Adipocyte (in vitro differentiated cells): ENCODE results near the gene AGBL4.

Source experiments
- DNase-seq: peaks from one replicate; pipeline ENCODE4 v3.0.0-alpha.2; 2015; ENCODE audit warnings: low read depth
- H3K27me3 ChIP-seq: replicated peaks from 2 replicates; pipeline ENCODE4 v1.7.0; 2013; ENCODE audit warnings: mild to moderate bottlenecking, low read length, moderate library complexity; ENCODE audit not compliant: control insufficient read depth, insufficient read depth
- H3K36me3 ChIP-seq: 2 replicates; pipeline ENCODE4 v1.7.0; 2013; ENCODE audit warnings: low read length, mild to moderate bottlenecking, moderate library complexity; ENCODE audit not compliant: control insufficient read depth, insufficient read depth, severe bottlenecking
- H3K4me1 ChIP-seq: 2 replicates; pipeline ENCODE4 v1.7.0; 2013; ENCODE audit warnings: mild to moderate bottlenecking, low read length, moderate library complexity; ENCODE audit not compliant: control insufficient read depth, insufficient read depth
- H3K4me3 ChIP-seq: 2 replicates; pipeline ENCODE4 v1.7.0; 2013; ENCODE audit warnings: mild to moderate bottlenecking, low read length, moderate library complexity
- H3K9ac ChIP-seq: 2 replicates; pipeline ENCODE4 v1.7.0; 2013; ENCODE audit warnings: mild to moderate bottlenecking, low read length, moderate library complexity
- H3K9me3 ChIP-seq: 2 replicates; pipeline ENCODE4 v1.7.0; 2013; ENCODE audit warnings: mild to moderate bottlenecking, low read length, moderate library complexity; ENCODE audit not compliant: control insufficient read depth

AGBL4 gene

GRCh38 chr1:49181033-49181432 is 842.7 kb downstream of the AGBL4 start:
- Histone ChIP-seq H3K36me3 (no peaks in the 10 kb centered on the region), H3K27me3 (no peaks in the 10 kb centered on the region), H3K4me3 (no peak overlapping the region), H3K9me3 (no peaks in the 10 kb centered on the region), H3K9ac (no peak overlapping the region), H3K4me1 (no peaks in the 10 kb centered on the region)
- DNase-seq, result no peak

GRCh38 chr1:49171941-49172593 is 851.7 kb downstream of the AGBL4 start:
- Histone ChIP-seq H3K9ac (no peak overlapping the region), H3K27me3 (no peaks in the 10 kb centered on the region), H3K4me1 (peaks cover 4% of the 10 kb centered on the region), H3K36me3 (no peaks in the 10 kb centered on the region), H3K9me3 (no peaks in the 10 kb centered on the region), H3K4me3 (no peak overlapping the region)
- DNase-seq, result no peak

DNA sequence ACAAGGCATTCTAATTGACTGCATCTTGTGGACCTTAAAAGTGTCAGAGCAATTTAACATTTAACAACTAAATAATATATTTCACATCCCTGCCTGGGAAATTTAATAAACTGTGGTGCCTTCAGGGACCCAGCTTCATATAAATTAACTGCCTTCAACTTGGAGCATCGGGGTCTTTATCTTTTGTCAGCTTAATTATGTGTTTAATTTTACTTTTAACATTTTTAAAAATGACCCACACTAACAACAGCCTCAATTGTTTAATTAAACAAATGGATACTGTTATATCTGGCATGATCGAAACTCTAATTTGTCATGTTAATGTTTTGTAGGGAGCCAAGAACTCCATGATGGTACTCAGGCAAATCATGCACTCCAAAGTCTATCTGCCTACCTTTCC is 857.7 kb downstream of the AGBL4 start:
- no peak for DNase-seq
- no peak overlapping the region for H3K4me3 ChIP-seq
- H3K4me1 ChIP-seq, result peaks cover 4% of the 10 kb centered on the region
- H3K36me3 ChIP-seq, result no peaks in the 10 kb centered on the region
- H3K27me3 ChIP-seq, result no peaks in the 10 kb centered on the region
- H3K9ac ChIP-seq, result no peak overlapping the region
- no peaks in the 10 kb centered on the region for H3K9me3 ChIP-seq

DNA sequence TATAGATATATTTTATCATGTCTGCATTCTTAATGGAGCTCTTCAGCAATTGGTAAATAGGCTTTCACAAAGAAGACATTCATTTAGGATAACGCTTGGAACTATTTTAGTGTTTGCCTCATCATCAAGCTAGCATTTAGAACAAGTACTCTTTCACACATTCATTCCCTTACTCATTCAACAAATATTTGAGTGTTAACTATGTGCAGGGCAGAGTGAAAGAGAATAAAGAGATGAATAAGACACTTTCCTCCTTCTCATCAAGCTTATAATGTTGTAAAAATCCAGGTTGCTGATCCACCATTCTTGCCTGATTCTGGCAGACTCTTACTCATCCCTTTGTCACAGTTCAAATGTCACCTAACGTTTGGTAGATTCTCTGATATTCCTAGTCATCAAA is 860.7 kb downstream of the AGBL4 start:
- H3K4me3 ChIP-seq, result no peak overlapping the region
- no peaks in the 10 kb centered on the region for H3K27me3 ChIP-seq
- H3K4me1 ChIP-seq, result no peaks in the 10 kb centered on the region
- no peak for DNase-seq
- no peaks in the 10 kb centered on the region for H3K9me3 ChIP-seq
- H3K36me3 ChIP-seq, result no peaks in the 10 kb centered on the region
- no peak overlapping the region for H3K9ac ChIP-seq

- Histone ChIP-seq H3K9me3 (no peaks in the 10 kb centered on the region), H3K9ac (no peak overlapping the region), H3K27me3 (no peaks in the 10 kb centered on the region), H3K4me1 (no peaks in the 10 kb centered on the region), H3K36me3 (no peaks in the 10 kb centered on the region), H3K4me3 (no peak overlapping the region)
- no peak for DNase-seq
Observed at GRCh38 chr1:49160677-49161076, 863.1 kb downstream of the AGBL4 start.

- Histone ChIP-seq H3K9ac (no peak overlapping the region), H3K4me3 (no peak overlapping the region), H3K9me3 (no peaks in the 10 kb centered on the region), H3K27me3 (no peaks in the 10 kb centered on the region), H3K36me3 (no peaks in the 10 kb centered on the region), H3K4me1 (no peaks in the 10 kb centered on the region)
- DNase-seq, result no peak
Observed at GRCh38 chr1:49136738-49137251, 887.0 kb downstream of the AGBL4 start.

- no peaks in the 10 kb centered on the region for H3K36me3 ChIP-seq
- H3K9ac ChIP-seq, result no peak overlapping the region
- peaks cover under 1% of the 10 kb centered on the region for H3K9me3 ChIP-seq
- H3K4me3 ChIP-seq, result no peak overlapping the region
- DNase-seq, result no peak
- H3K27me3 ChIP-seq, result no peaks in the 10 kb centered on the region
- H3K4me1 ChIP-seq, result no peaks in the 10 kb centered on the region
Observed at GRCh38 chr1:49125746-49126145, 898.0 kb downstream of the AGBL4 start.

DNA sequence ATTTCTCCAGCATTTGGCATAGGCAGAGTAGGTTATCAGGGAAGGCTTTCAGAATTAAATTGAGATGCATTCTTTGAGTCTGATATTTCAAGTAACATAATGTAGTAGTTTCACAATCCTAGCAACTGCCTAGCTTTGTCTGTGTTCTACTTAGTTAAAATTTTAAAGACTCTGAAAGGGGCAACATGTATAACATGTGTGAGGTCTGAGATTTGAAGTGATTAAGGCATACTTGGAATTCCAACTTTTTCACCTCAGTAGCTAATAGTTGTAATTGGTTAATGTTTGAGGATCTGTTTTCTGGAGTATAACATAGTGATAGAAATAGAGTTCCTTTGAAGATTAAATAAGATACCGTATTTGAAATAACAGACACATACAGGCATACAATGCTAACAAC is 911.8 kb downstream of the AGBL4 start:
- no peak overlapping the region for H3K9ac ChIP-seq
- no peaks in the 10 kb centered on the region for H3K27me3 ChIP-seq
- H3K36me3 ChIP-seq, result no peaks in the 10 kb centered on the region
- H3K4me3 ChIP-seq, result no peak overlapping the region
- DNase-seq, result no peak
- H3K9me3 ChIP-seq, result peaks cover 9% of the 10 kb centered on the region
- H3K4me1 ChIP-seq, result no peaks in the 10 kb centered on the region

DNA sequence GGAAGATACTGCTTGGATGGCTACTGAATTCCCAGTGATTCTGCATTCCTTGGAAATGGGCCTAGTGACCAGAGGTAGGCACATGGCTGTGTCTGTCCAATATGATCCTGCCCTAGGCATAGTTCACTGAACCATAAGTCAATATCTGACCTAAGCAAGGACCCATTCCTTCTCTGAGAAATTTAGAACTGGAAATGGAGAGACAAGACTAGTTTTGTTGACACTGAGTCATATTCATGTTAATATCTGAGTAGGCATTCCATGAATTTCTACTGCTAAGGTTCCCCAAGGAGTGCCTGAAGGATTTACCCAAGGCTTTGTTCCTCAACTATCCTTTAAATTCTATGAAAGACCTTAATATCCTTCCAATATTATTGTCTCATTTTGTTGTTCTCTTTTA is 917.3 kb downstream of the AGBL4 start:
- no peak overlapping the region for H3K4me3 ChIP-seq
- H3K9me3 ChIP-seq, result no peaks in the 10 kb centered on the region
- no peak overlapping the region for H3K9ac ChIP-seq
- peaks cover 10% of the 10 kb centered on the region for H3K4me1 ChIP-seq
- no peaks in the 10 kb centered on the region for H3K27me3 ChIP-seq
- peak; percentile 3 for DNase-seq
- no peaks in the 10 kb centered on the region for H3K36me3 ChIP-seq

- no peaks in the 10 kb centered on the region for H3K36me3 ChIP-seq
- H3K4me1 ChIP-seq, result peaks cover 10% of the 10 kb centered on the region
- no peaks in the 10 kb centered on the region for H3K27me3 ChIP-seq
- DNase-seq, result peak; percentile 19
- no peak overlapping the region for H3K4me3 ChIP-seq
- H3K9me3 ChIP-seq, result no peaks in the 10 kb centered on the region
- H3K9ac ChIP-seq, result no peak overlapping the region
Observed at GRCh38 chr1:49104575-49104974, 919.2 kb downstream of the AGBL4 start.

DNA sequence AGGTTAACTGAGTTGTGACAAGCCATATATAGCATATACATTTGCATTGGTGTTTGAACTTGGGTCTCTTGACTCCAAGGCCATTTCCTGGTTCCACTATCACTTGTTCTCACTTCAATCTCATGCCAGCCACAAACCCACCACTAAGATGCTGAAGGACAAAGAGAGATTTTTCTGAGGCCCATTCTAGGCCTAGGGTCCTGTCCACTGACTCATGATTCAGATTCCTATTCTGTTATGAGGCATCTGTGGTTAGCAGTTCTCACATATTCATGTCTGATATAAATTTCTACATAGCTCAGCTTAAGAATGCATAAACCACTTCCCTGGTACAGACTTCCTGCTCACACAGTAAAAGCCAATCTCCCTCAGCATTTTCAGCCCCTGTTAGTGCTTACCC is 921.0 kb downstream of the AGBL4 start:
- DNase-seq, result peak; percentile 73
- Histone ChIP-seq H3K9me3 (no peaks in the 10 kb centered on the region), H3K9ac (peak overlapping the region; percentile 17), H3K4me3 (no peak overlapping the region), H3K27me3 (no peaks in the 10 kb centered on the region), H3K36me3 (no peaks in the 10 kb centered on the region), H3K4me1 (peaks cover 10% of the 10 kb centered on the region)

- H3K9me3 ChIP-seq, result no peaks in the 10 kb centered on the region
- no peak overlapping the region for H3K4me3 ChIP-seq
- DNase-seq, result no peak
- peaks cover 10% of the 10 kb centered on the region for H3K4me1 ChIP-seq
- H3K9ac ChIP-seq, result no peak overlapping the region
- H3K27me3 ChIP-seq, result no peaks in the 10 kb centered on the region
- H3K36me3 ChIP-seq, result no peaks in the 10 kb centered on the region
Observed at GRCh38 chr1:49098866-49099265, 924.9 kb downstream of the AGBL4 start.
